ENCODE results near the gene LGR6.

The LGR6 gene

DNA sequence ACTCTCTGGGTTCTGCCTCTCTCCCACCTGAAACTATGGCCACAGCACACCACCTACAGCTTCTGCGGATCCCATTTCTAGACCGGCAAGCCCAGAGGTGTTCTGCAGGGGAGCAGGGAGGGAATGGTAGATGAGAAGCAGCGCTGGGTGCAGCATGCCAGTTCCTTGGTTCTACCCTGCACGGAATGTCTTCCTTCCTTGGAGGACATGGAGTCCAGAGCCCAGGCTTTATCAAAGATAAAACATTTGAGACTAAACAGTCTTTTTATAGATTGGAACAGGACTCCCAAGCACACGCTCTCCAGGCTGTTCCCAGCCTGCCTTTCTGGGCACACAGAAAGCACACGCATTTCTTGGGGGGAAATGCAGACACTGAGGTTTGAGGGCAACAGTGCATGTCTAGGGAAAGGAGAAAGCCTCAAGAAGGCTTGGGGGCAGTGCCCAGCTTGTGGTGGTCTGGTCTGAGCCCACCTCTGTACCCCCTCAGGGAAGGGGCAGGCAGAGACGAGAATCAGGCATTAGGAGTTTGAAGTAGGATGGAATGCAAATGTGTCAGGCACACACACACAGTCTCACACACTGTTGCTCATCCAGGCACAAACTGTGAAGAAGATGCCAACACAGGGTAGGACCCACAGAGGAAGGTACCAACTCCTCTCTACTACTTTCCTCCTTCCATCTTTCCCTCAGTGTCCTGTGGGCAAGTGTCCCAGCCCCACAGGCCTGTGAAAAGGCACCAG lies 29.7 kb downstream of the LGR6 start:
- no CpG with 5 or more reads among the region's 7 CpGs for WGBS (ENCODE audit: insufficient coverage, insufficient read length)
- peaks cover 2% of the 10 kb centered on the region; the same call in 1 of the 2 replicates for H3K4me1 ChIP-seq (ENCODE audit: control insufficient read depth, insufficient read depth, low read length)
- H3K9me3 ChIP-seq (ENCODE audit: control insufficient read depth, insufficient read depth, low read length): no peaks in the 10 kb centered on the region
- no peak overlapping the region for H3K27ac ChIP-seq (ENCODE audit: low read length)
- no peak for DNase-seq (ENCODE audit: low read depth, low spot score)
- no peaks in the 10 kb centered on the region for H3K27me3 ChIP-seq (ENCODE audit: control insufficient read depth, insufficient read depth, low read length)
- no peaks in the 10 kb centered on the region; the same call in 1 of the 2 replicates for H3K36me3 ChIP-seq (ENCODE audit: control insufficient read depth, insufficient read depth, low read length)
- H3K4me3 ChIP-seq (ENCODE audit: low read length): no peak overlapping the region

DNA sequence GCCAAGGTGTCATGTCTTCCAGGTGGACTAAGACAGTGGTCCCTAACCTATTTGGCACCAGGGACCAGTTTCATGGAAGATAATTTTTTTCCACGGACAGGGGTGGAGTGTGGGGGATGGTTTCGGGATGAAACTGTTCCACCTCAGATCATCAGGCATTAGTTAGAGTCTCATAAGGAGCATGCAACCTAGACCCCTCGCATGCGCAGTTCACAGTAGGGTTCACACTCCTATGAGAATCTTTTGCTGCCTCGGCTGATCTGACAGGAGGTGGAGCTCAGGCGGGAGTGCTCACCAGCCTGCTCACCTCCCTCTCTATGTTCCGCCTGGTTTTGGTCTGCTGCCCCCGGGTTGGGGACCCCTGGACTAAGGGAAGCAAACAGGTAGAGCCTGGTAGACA lies 30.9 kb downstream of the LGR6 start:
- H3K27me3 ChIP-seq (ENCODE audit: control insufficient read depth, insufficient read depth, low read length): no peaks in the 10 kb centered on the region
- H3K4me1 ChIP-seq (ENCODE audit: control insufficient read depth, insufficient read depth, low read length): peaks cover 2% of the 10 kb centered on the region; the same call in 1 of the 2 replicates
- H3K27ac ChIP-seq (ENCODE audit: low read length): no peak overlapping the region
- H3K4me3 ChIP-seq (ENCODE audit: low read length): no peak overlapping the region
- no peak for DNase-seq (ENCODE audit: low read depth, low spot score)
- no peaks in the 10 kb centered on the region for H3K9me3 ChIP-seq (ENCODE audit: control insufficient read depth, insufficient read depth, low read length)
- no peaks in the 10 kb centered on the region; the same call in 1 of the 2 replicates for H3K36me3 ChIP-seq (ENCODE audit: control insufficient read depth, insufficient read depth, low read length)
- WGBS (ENCODE audit: insufficient coverage, insufficient read length): no CpG with 5 or more reads among the region's 8 CpGs

GRCh38 chr1:202225131-202225530 lies 31.5 kb downstream of the LGR6 start:
- Histone ChIP-seq H3K27ac (ENCODE audit: low read length) (no peak overlapping the region), H3K4me1 (ENCODE audit: control insufficient read depth, insufficient read depth, low read length) (peaks cover 2% of the 10 kb centered on the region; the same call in 1 of the 2 replicates), H3K36me3 (ENCODE audit: control insufficient read depth, insufficient read depth, low read length) (no peaks in the 10 kb centered on the region; the same call in 1 of the 2 replicates), H3K9me3 (ENCODE audit: control insufficient read depth, insufficient read depth, low read length) (no peaks in the 10 kb centered on the region), H3K27me3 (ENCODE audit: control insufficient read depth, insufficient read depth, low read length) (no peaks in the 10 kb centered on the region), H3K4me3 (ENCODE audit: low read length) (no peak overlapping the region)
- WGBS (ENCODE audit: insufficient coverage, insufficient read length): no CpG with 5 or more reads among the region's 5 CpGs
- no peak for DNase-seq (ENCODE audit: low read depth, low spot score)

DNA sequence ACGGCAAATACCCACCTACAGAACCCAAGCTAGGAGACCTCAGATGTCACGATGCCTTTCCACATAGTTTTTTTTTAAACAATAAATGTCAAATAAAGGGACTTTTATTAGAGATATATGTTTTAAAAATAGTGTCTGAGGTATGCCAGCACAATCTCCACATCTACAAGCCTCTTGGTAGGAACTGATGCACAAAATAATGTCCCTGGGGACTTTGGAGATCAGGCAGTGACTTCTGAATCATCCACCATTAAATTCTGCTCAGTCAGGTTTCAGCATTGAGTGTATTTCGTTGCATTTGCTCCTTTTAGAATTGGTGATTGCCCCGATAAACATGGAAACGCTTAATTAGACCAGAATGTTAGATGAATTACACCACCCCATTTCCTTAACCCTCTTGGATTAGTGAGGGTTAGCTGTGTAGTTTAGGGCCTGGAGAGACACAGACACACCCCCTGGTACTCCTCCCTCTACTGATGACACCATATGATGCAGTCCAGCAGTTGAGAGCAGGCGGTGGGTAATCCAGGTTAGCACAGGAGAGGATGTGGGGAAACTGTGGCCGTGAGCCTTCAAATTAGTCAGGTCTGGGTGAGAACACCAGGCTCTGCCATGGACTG lies 33.6 kb downstream of the LGR6 start:
- Histone ChIP-seq H3K27ac (ENCODE audit: low read length) (no peak overlapping the region), H3K27me3 (ENCODE audit: control insufficient read depth, insufficient read depth, low read length) (no peaks in the 10 kb centered on the region), H3K4me1 (ENCODE audit: control insufficient read depth, insufficient read depth, low read length) (no peaks in the 10 kb centered on the region), H3K9me3 (ENCODE audit: control insufficient read depth, insufficient read depth, low read length) (no peaks in the 10 kb centered on the region), H3K4me3 (ENCODE audit: low read length) (no peak overlapping the region), H3K36me3 (ENCODE audit: control insufficient read depth, insufficient read depth, low read length) (no peaks in the 10 kb centered on the region)
- DNase-seq (ENCODE audit: low read depth, low spot score): no peak
- WGBS (ENCODE audit: insufficient coverage, insufficient read length): no CpG with 5 or more reads among the region's 7 CpGs

DNA sequence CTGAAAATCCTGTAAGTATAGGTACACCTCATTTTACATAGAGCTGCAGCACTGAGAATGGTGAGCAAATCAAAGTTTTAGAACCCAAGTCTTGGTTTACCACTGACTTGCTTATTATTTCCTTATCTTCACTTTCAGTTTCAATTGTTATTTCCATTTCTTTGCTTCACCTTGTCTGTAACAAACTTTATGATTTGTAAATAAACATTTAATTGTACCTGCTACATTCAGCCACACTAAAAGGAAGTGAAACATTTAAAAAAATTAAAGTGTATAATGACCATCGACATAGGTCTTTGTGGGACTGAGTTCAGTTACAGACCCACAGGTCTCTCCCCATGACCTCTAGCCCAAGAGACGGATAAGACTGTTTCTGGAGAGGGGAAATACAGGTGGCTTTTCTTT lies 34.4 kb downstream of the LGR6 start:
- H3K4me1 ChIP-seq (ENCODE audit: control insufficient read depth, insufficient read depth, low read length): no peaks in the 10 kb centered on the region
- H3K27me3 ChIP-seq (ENCODE audit: control insufficient read depth, insufficient read depth, low read length): no peaks in the 10 kb centered on the region
- no peak overlapping the region for H3K27ac ChIP-seq (ENCODE audit: low read length)
- H3K36me3 ChIP-seq (ENCODE audit: control insufficient read depth, insufficient read depth, low read length): no peaks in the 10 kb centered on the region
- H3K9me3 ChIP-seq (ENCODE audit: control insufficient read depth, insufficient read depth, low read length): no peaks in the 10 kb centered on the region
- no peak overlapping the region for H3K4me3 ChIP-seq (ENCODE audit: low read length)
- no peak for DNase-seq (ENCODE audit: low read depth, low spot score)
- WGBS (ENCODE audit: insufficient coverage, insufficient read length): no CpG with 5 or more reads among the region's 2 CpGs

DNA sequence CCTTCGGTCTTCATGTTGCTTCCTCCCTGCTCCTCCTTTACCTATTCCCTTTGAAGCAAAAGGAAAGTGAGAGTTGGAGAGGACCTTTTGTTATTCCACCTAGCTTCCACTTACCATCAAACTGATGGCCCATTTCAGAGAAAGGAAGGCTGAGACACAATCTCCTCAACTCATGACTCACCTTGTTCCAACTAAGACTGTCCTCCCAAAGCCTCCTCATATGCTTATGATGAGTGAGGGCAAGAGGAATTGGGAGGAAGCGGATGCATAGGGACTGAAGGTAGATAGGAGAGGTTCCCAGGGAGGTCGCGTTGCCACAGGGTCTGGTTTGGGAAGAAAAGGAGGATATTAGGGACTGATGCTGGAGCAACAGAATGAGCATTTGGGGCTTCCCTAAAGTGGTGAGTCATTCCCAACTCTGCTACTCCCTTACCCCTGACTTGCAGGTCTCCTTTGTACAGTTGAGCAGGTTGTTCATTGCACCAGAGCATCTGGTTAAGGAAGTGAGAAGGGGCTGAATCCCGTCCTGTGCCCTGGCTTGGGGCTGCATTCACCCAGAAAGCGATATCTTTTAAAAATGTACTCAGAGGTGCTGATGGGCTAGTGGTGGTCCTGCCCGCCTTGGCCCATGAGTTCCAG lies 35.0 kb downstream of the LGR6 start:
- H3K4me3 ChIP-seq (ENCODE audit: low read length): no peak overlapping the region
- WGBS (ENCODE audit: insufficient coverage, insufficient read length): no CpG with 5 or more reads among the region's 7 CpGs
- H3K27ac ChIP-seq (ENCODE audit: low read length): no peak overlapping the region
- no peak for DNase-seq (ENCODE audit: low read depth, low spot score)
- H3K9me3 ChIP-seq (ENCODE audit: control insufficient read depth, insufficient read depth, low read length): no peaks in the 10 kb centered on the region
- H3K4me1 ChIP-seq (ENCODE audit: control insufficient read depth, insufficient read depth, low read length): no peaks in the 10 kb centered on the region
- H3K36me3 ChIP-seq (ENCODE audit: control insufficient read depth, insufficient read depth, low read length): no peaks in the 10 kb centered on the region
- H3K27me3 ChIP-seq (ENCODE audit: control insufficient read depth, insufficient read depth, low read length): no peaks in the 10 kb centered on the region

DNA sequence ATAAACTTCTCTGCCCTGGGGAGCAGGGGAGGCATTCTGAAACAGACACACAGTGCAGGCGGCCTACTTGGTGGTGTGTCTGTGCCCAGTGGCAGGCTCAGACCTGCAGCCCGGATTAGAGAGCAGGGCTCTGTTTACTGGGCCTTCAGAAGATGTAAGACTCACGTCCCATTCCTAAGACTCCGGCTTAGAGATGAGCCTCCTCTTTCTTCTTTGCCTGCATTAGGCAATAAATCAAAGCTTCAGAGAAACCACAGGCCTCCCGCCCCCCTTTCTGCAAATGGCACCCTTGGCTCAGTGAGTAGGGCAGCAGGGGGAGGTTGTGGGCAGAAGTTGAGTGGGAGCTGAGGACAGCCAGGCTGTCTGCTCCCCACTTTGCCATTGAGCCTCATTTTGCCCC lies 35.8 kb downstream of the LGR6 start:
- DNase-seq (ENCODE audit: low read depth, low spot score): no peak
- Histone ChIP-seq H3K9me3 (ENCODE audit: control insufficient read depth, insufficient read depth, low read length) (no peaks in the 10 kb centered on the region), H3K36me3 (ENCODE audit: control insufficient read depth, insufficient read depth, low read length) (no peaks in the 10 kb centered on the region), H3K27me3 (ENCODE audit: control insufficient read depth, insufficient read depth, low read length) (no peaks in the 10 kb centered on the region), H3K4me3 (ENCODE audit: low read length) (no peak overlapping the region), H3K27ac (ENCODE audit: low read length) (no peak overlapping the region), H3K4me1 (ENCODE audit: control insufficient read depth, insufficient read depth, low read length) (no peaks in the 10 kb centered on the region)
- no CpG with 5 or more reads among the region's 5 CpGs for WGBS (ENCODE audit: insufficient coverage, insufficient read length)

GRCh38 chr1:202230061-202230938 lies 36.7 kb downstream of the LGR6 start:
- H3K4me1 ChIP-seq (ENCODE audit: control insufficient read depth, insufficient read depth, low read length): no peaks in the 10 kb centered on the region
- H3K4me3 ChIP-seq (ENCODE audit: low read length): no peak overlapping the region
- H3K36me3 ChIP-seq (ENCODE audit: control insufficient read depth, insufficient read depth, low read length): no peaks in the 10 kb centered on the region
- no CpG with 5 or more reads among the region's 10 CpGs for WGBS (ENCODE audit: insufficient coverage, insufficient read length)
- H3K9me3 ChIP-seq (ENCODE audit: control insufficient read depth, insufficient read depth, low read length): no peaks in the 10 kb centered on the region
- H3K27ac ChIP-seq (ENCODE audit: low read length): no peak overlapping the region
- no peaks in the 10 kb centered on the region for H3K27me3 ChIP-seq (ENCODE audit: control insufficient read depth, insufficient read depth, low read length)
- DNase-seq (ENCODE audit: low read depth, low spot score): no peak

DNA sequence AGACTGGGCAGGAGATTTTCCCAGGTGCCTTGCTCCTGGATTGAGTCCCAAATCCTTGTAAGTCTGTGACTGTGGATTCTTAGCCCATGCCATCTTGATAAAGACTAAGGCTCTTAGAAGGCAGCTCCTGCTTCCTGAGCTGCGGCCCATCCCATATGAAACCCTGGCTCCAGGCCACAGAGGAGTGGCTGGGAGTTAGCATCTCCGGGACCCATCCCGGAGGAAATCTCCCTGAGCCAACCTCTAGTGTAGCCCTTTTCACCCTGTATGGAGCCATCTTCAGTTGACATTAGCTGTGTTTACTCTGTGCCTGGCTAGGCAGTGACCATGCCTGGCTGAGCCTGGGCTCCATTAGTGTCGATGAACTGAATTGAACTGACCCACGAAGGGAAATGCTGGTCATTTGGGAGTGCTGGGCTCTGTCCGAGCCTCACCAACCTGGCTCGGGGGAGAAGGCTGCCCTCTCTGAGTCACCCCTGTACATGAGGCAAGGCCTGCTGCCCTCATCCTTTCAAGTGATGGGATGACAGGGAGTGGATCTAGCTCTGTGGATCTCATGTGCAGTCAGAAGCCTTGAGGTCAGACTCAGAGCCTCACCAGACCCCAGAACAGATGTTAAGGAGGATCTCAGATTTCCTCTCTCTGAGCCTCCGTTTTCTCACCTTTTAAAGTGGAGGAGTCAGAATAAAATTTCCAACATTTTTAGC lies 37.5 kb downstream of the LGR6 start:
- Histone ChIP-seq H3K9me3 (ENCODE audit: control insufficient read depth, insufficient read depth, low read length) (no peaks in the 10 kb centered on the region), H3K27me3 (ENCODE audit: control insufficient read depth, insufficient read depth, low read length) (no peaks in the 10 kb centered on the region), H3K36me3 (ENCODE audit: control insufficient read depth, insufficient read depth, low read length) (no peaks in the 10 kb centered on the region), H3K27ac (ENCODE audit: low read length) (no peak overlapping the region), H3K4me3 (ENCODE audit: low read length) (no peak overlapping the region), H3K4me1 (ENCODE audit: control insufficient read depth, insufficient read depth, low read length) (no peaks in the 10 kb centered on the region)
- DNase-seq (ENCODE audit: low read depth, low spot score): no peak
- no CpG with 5 or more reads among the region's 8 CpGs for WGBS (ENCODE audit: insufficient coverage, insufficient read length)

All from iPS DF 6.9 (cell line).